Mammary epithelial cell (primary cell): ENCODE data around the gene SLC35G3.

ENCODE experiments used
- CTCF ChIP-seq, 2 donors: IDR thresholded peaks in 1 of 2; conservative IDR thresholded peaks in 1 of 2; 2 replicates each; pipeline ENCODE4 v1.5.1; 2011 to 2012; ENCODE audit warnings: inconsistent platforms in 2 of 2, low read length in 2 of 2, mild to moderate bottlenecking in 2 of 2, control low read depth in 1 of 2, low read depth in 1 of 2; ENCODE audit not compliant: insufficient read depth in 1 of 2; ENCODE audit errors: extremely low read depth in 1 of 2
- EZH2 ChIP-seq: IDR thresholded peaks from 2 replicates; pipeline ENCODE4 v1.6.1; 2012; ENCODE audit warnings: low read length, inconsistent platforms, borderline replicate concordance

GRCh38 chr17:35218915-35219314, 24.7 kb upstream of the SLC35G3 start:
- no peak for TF ChIP-seq EZH2
- no peak for TF ChIP-seq CTCF (conservative IDR thresholded peaks at IDR 0.05 in 1 of 2, IDR thresholded peaks at IDR 0.05 in 1 of 2; ENCODE audit: extremely low read depth in 1 of 2, insufficient read depth in 1 of 2, low read depth in 1 of 2, low read length in 2 of 2)
